Panc1 (cell line): Measurements from ENCODE around the gene PIGS. TPM values are rescaled to one million over a fixed set of nuclear protein-coding genes. Genes with fewer than 3 reads are reported as not detected.
A peak's percentile ranks its signal among the peaks of the same experiment; 100 is the strongest.

Source experiments
- ATAC-seq: fragments of 200-7000 bp; cut with Tn5 transposase; 2 replicates; pipeline ENCODE4 v1.9.1; 2020; ENCODE audit warnings: mild to moderate bottlenecking, moderate library complexity
- BruUV-seq: library from RNA; stranded (reverse); fragments of 400-500 nt; replicated peaks from 2 replicates; lab custom pipeline; 2021; lab: Mats Ljungman, UMichigan
- CTCF ChIA-PET: fragments of 300-600 bp; sonication (Branson Sonifier 250); formaldehyde crosslinking; loops from one replicate; lab custom pipeline; 2022; ENCODE audit warnings: antibody characterized with exemption; lab: Charles Lee
- POLR2A ChIA-PET: fragments of 300-600 bp; sonication (Branson Sonifier 250); formaldehyde crosslinking; loops from one replicate; lab custom pipeline; 2022; ENCODE audit warnings: antibody characterized with exemption; lab: Charles Lee
- DNase-seq: peaks from one replicate; pipeline ENCODE4 v3.0.0-alpha.2; 2010; ENCODE audit warnings: low read depth, low spot score
- H3K27ac ChIP-seq: 2 replicates; pipeline ENCODE4 v1.5.1; 2011; ENCODE audit warnings: mild to moderate bottlenecking, low read length, inconsistent platforms
- H3K27me3 ChIP-seq: fragments of 200-500 bp; sonication (Bioruptor generic); 2 replicates; pipeline ENCODE4 v1.6.0; 2014; ENCODE audit warnings: low read length, inconsistent platforms; ENCODE audit not compliant: control insufficient read depth, insufficient read depth
- H3K36me3 ChIP-seq: fragments of 200-500 bp; sonication (Bioruptor generic); 2 replicates; pipeline ENCODE4 v1.5.1; 2014; ENCODE audit warnings: inconsistent platforms, mild to moderate bottlenecking, low read length, moderate library complexity; ENCODE audit not compliant: control insufficient read depth, insufficient read depth
- H3K4me1 ChIP-seq: 2 replicates; pipeline ENCODE4 v1.5.1; 2011; ENCODE audit warnings: inconsistent platforms, mild to moderate bottlenecking, low read length, moderate library complexity; ENCODE audit not compliant: control insufficient read depth, insufficient read depth
- H3K4me3 ChIP-seq, 2 experiments: 2 replicates each; pipeline ENCODE4 v1.5.1; 2011 to 2012; ENCODE audit warnings: low read depth in 2 of 2, low read length in 2 of 2, mild to moderate bottlenecking in 2 of 2, inconsistent platforms in 1 of 2, moderate library complexity in 1 of 2
- H3K9me3 ChIP-seq: fragments of 200-500 bp; sonication (Bioruptor generic); 2 replicates; pipeline ENCODE4 v1.5.1; 2014; ENCODE audit warnings: low read depth, mild to moderate bottlenecking, inconsistent platforms, low read length, moderate library complexity; ENCODE audit not compliant: control insufficient read depth, insufficient read depth
- POLR2AphosphoS5 ChIP-seq: IDR thresholded peaks from 2 replicates; pipeline ENCODE4 v1.6.1; 2012; ENCODE audit warnings: mild to moderate bottlenecking, low read depth, low read length, moderate library complexity
- SIN3A ChIP-seq: IDR thresholded peaks from 2 replicates; pipeline ENCODE4 v1.6.1; 2012; ENCODE audit warnings: low read depth, mild to moderate bottlenecking, low read length, moderate library complexity, borderline replicate concordance; ENCODE audit not compliant: insufficient read depth
- TCF7L2 ChIP-seq: IDR thresholded peaks from 2 replicates; pipeline ENCODE4 v1.6.1; 2011; ENCODE audit warnings: mild to moderate bottlenecking, low read depth, low read length, inconsistent platforms
- in situ Hi-C: cut with HindIII; loops from 2 replicates; pipeline ENCODE4 v1.10.0; 2016; ENCODE audit warnings: low sequenced_read_pairs, low pct_unique_long_range_greater_than_20kb
- intact Hi-C: fragments of 100-400 bp; cut with micrococcal nuclease; formaldehyde crosslinking; loops from one replicate; pipeline ENCODE4 v1.10.0; 2022; ENCODE audit not compliant: unreplicated experiment
- total RNA-seq: library from RNA; stranded (reverse); gene quantifications from one replicate; pipeline ENCODE4 v1.2.1, GENCODE V29; 2021; ENCODE audit not compliant: unreplicated experiment
- TF ChIP-seq, protein P1 (sequence below): fragments of 450-650 bp; IDR thresholded peaks from 2 replicates; pipeline ENCODE4 v1.5.1; 2017; ENCODE audit warnings: mild to moderate bottlenecking
- TF ChIP-seq, protein P2 (sequence below), 2 experiments: IDR thresholded peaks; 2 replicates each; pipeline ENCODE4 v1.6.1; 2011 to 2012; ENCODE audit warnings: low read depth in 2 of 2, control low read depth in 1 of 2, low read length in 1 of 2, mild to moderate bottlenecking in 1 of 2, moderate library complexity in 1 of 2; ENCODE audit not compliant: insufficient read depth in 1 of 2

Gene PIGS
- total RNA-seq, 1 experiment from 2014 or later = 78.8 TPM

DNA sequence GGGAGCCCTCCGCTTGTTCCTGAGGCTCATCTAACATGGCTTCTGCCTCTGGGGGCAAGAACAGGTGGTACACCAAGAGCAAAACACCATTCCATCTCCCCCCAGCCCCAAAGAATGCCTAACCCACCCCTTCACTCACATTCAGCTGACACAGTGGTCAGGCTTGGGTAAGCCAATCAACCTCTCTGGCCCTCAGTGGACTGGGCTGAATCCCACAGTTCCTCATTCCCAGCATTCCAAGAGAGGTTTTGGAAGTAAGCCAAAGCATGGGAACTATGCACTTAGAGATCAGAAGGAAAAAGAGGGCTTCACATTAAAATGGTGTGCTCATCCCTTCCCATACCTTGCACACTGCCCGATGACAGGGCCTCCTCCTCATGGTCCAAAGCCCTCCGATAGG is 7.8 kb downstream of the PIGS start:
- BruUV-seq = no TSS peak
- DNase-seq (no peak), ATAC-seq (peak; percentile 33; the same call in 1 of the 2 replicates)
- Histone ChIP-seq H3K27me3 (no peaks in the 10 kb centered on the region), H3K9me3 (no peaks in the 10 kb centered on the region), H3K4me1 (no peaks in the 10 kb centered on the region), H3K27ac (no peak overlapping the region), H3K36me3 (0 out of 2 replicates have a peak, but pooled peaks cover 3% of the 10 kb centered on the region), H3K4me3 (no peak overlapping the region)
- TF ChIP-seq, protein P1, sequence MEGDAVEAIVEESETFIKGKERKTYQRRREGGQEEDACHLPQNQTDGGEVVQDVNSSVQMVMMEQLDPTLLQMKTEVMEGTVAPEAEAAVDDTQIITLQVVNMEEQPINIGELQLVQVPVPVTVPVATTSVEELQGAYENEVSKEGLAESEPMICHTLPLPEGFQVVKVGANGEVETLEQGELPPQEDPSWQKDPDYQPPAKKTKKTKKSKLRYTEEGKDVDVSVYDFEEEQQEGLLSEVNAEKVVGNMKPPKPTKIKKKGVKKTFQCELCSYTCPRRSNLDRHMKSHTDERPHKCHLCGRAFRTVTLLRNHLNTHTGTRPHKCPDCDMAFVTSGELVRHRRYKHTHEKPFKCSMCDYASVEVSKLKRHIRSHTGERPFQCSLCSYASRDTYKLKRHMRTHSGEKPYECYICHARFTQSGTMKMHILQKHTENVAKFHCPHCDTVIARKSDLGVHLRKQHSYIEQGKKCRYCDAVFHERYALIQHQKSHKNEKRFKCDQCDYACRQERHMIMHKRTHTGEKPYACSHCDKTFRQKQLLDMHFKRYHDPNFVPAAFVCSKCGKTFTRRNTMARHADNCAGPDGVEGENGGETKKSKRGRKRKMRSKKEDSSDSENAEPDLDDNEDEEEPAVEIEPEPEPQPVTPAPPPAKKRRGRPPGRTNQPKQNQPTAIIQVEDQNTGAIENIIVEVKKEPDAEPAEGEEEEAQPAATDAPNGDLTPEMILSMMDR = no peak
- TF ChIP-seq TCF7L2 (no peak), SIN3A (no peak), POLR2AphosphoS5 (no peak)
- TF ChIP-seq, protein P2, sequence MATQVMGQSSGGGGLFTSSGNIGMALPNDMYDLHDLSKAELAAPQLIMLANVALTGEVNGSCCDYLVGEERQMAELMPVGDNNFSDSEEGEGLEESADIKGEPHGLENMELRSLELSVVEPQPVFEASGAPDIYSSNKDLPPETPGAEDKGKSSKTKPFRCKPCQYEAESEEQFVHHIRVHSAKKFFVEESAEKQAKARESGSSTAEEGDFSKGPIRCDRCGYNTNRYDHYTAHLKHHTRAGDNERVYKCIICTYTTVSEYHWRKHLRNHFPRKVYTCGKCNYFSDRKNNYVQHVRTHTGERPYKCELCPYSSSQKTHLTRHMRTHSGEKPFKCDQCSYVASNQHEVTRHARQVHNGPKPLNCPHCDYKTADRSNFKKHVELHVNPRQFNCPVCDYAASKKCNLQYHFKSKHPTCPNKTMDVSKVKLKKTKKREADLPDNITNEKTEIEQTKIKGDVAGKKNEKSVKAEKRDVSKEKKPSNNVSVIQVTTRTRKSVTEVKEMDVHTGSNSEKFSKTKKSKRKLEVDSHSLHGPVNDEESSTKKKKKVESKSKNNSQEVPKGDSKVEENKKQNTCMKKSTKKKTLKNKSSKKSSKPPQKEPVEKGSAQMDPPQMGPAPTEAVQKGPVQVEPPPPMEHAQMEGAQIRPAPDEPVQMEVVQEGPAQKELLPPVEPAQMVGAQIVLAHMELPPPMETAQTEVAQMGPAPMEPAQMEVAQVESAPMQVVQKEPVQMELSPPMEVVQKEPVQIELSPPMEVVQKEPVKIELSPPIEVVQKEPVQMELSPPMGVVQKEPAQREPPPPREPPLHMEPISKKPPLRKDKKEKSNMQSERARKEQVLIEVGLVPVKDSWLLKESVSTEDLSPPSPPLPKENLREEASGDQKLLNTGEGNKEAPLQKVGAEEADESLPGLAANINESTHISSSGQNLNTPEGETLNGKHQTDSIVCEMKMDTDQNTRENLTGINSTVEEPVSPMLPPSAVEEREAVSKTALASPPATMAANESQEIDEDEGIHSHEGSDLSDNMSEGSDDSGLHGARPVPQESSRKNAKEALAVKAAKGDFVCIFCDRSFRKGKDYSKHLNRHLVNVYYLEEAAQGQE (IDR thresholded peaks at IDR 0.05; ENCODE audit: insufficient read depth in 1 of 2, low read depth in 2 of 2, low read length in 1 of 2) = no peak
- ChIA-PET POLR2A (no interaction called here), CTCF (no interaction called here)
- intact Hi-C loops (no loop called here), in situ Hi-C loops (no loop called here)

DNA sequence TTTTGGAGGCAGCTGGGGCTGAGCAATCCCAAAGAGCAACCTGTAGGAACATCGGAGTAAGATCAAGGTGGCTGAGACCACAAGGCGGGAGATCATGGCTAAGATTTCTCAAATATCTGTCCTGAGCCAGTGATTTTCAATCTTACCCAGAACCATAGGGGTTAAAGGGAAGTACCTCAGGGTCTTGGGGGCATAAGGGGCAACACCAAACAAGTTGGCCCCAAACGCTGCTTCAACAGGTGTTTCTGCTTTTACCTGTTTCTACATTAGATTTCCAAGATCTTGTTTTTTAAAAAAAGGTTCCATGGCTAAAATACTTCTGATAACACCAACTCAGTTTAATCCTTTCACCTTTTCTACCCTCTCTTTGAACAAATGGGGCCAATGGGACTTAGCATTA is 16.3 kb downstream of the PIGS start:
- H3K36me3 ChIP-seq = no peaks in the 10 kb centered on the region
- no TSS peak for BruUV-seq
- no peak for TF ChIP-seq TCF7L2
- no peak for TF ChIP-seq SIN3A
- TF ChIP-seq, protein P2 (IDR thresholded peaks at IDR 0.05; ENCODE audit: insufficient read depth in 1 of 2, low read depth in 2 of 2, low read length in 1 of 2) = no peak
- TF ChIP-seq POLR2AphosphoS5 = no peak
- TF ChIP-seq, protein P1 = no peak
- CTCF ChIA-PET = no interaction called here
- ATAC-seq (no peak), DNase-seq (no peak)
- H3K4me1 ChIP-seq = peaks cover 9% of the 10 kb centered on the region; the same call in 1 of the 2 replicates
- intact Hi-C loops (no loop called here), in situ Hi-C loops (no loop called here)
- POLR2A ChIA-PET = no interaction called here
- H3K27ac ChIP-seq = no peak overlapping the region
- no peak overlapping the region for H3K4me3 ChIP-seq
- H3K9me3 ChIP-seq = no peaks in the 10 kb centered on the region
- H3K27me3 ChIP-seq = no peaks in the 10 kb centered on the region
